Panc1 (cell line): ENCODE results near the gene PIGM.

ENCODE experiments used
- CTCF ChIP-seq: fragments of 450-650 bp; IDR thresholded peaks from 2 replicates; pipeline ENCODE4 v1.5.1; 2017; ENCODE audit warnings: mild to moderate bottlenecking
- SIN3A ChIP-seq: IDR thresholded peaks from 2 replicates; pipeline ENCODE4 v1.6.1; 2012; ENCODE audit warnings: low read depth, mild to moderate bottlenecking, low read length, moderate library complexity, borderline replicate concordance; ENCODE audit not compliant: insufficient read depth

- no peak for TF ChIP-seq CTCF
- TF ChIP-seq SIN3A = no peak
Measured at GRCh38 chr1:159978107-159978398, 53.7 kb downstream of the PIGM start.
